ENCODE measurements around the gene ARFGAP1. TPM values are rescaled to one million over a fixed set of nuclear protein-coding genes. Genes with fewer than 3 reads are reported as not detected.
A peak's percentile ranks its signal among the peaks of the same experiment; 100 is the strongest.

The ARFGAP1 gene
- total and polyA plus RNA-seq, 2 experiments from 2014 or later: 41.5 to 95.5 TPM

DNA sequence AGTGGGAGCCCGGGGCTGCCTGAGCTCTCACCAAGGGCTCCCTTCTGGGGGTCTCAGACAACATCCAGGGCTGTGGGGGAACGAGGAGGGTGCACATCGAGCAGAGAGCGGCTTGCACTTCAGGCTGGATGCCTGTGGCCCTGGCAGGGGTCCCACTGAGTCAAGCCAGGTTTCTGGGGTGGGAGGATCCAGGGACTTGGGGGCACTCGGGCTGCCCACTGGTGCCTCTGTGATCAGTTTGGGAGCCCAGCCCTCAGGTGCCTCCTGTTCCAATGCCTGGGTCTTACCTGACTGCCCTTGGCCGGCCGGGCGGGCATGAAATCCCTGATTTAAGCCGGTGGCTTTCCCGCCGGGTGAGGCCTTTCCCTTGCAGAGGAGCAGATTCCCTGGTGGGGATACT is 20.8 kb downstream of the ARFGAP1 start:
- no peaks in the 10 kb centered on the region for H4K20me1 ChIP-seq (replicated peaks; ENCODE audit: insufficient read depth)
- no peaks in the 10 kb centered on the region for H3K36me3 ChIP-seq (ENCODE audit: insufficient read depth)
- no peaks in the 10 kb centered on the region for H3K27me3 ChIP-seq (ENCODE audit: insufficient read depth)
- TF ChIP-seq, protein P1, sequence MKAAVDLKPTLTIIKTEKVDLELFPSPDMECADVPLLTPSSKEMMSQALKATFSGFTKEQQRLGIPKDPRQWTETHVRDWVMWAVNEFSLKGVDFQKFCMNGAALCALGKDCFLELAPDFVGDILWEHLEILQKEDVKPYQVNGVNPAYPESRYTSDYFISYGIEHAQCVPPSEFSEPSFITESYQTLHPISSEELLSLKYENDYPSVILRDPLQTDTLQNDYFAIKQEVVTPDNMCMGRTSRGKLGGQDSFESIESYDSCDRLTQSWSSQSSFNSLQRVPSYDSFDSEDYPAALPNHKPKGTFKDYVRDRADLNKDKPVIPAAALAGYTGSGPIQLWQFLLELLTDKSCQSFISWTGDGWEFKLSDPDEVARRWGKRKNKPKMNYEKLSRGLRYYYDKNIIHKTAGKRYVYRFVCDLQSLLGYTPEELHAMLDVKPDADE (IDR thresholded peaks at IDR 0.05): no peak
- no peak for TF ChIP-seq CREB1 (CRISPR knock-in tag; IDR thresholded peaks at IDR 0.05; ENCODE audit: low read depth)
- TF ChIP-seq, protein P2, sequence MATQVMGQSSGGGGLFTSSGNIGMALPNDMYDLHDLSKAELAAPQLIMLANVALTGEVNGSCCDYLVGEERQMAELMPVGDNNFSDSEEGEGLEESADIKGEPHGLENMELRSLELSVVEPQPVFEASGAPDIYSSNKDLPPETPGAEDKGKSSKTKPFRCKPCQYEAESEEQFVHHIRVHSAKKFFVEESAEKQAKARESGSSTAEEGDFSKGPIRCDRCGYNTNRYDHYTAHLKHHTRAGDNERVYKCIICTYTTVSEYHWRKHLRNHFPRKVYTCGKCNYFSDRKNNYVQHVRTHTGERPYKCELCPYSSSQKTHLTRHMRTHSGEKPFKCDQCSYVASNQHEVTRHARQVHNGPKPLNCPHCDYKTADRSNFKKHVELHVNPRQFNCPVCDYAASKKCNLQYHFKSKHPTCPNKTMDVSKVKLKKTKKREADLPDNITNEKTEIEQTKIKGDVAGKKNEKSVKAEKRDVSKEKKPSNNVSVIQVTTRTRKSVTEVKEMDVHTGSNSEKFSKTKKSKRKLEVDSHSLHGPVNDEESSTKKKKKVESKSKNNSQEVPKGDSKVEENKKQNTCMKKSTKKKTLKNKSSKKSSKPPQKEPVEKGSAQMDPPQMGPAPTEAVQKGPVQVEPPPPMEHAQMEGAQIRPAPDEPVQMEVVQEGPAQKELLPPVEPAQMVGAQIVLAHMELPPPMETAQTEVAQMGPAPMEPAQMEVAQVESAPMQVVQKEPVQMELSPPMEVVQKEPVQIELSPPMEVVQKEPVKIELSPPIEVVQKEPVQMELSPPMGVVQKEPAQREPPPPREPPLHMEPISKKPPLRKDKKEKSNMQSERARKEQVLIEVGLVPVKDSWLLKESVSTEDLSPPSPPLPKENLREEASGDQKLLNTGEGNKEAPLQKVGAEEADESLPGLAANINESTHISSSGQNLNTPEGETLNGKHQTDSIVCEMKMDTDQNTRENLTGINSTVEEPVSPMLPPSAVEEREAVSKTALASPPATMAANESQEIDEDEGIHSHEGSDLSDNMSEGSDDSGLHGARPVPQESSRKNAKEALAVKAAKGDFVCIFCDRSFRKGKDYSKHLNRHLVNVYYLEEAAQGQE (IDR thresholded peaks at IDR 0.05; ENCODE audit: unreplicated experiment): no peak
- TF ChIP-seq JUNB (IDR thresholded peaks at IDR 0.05; ENCODE audit: unreplicated experiment): no peak
- ATAC-seq (no peak), DNase-seq (ENCODE audit: low spot score) (no peak)
- no peak overlapping the region for H3K4me3 Mint-ChIP-seq
- no peaks in the 10 kb centered on the region for H3K79me2 ChIP-seq (replicated peaks; ENCODE audit: insufficient read depth)
- H3K4me3 ChIP-seq: no peak overlapping the region
- H3K27ac ChIP-seq (ENCODE audit: low read depth): no peak overlapping the region
- no peaks in the 10 kb centered on the region for H3F3A ChIP-seq (replicated peaks; ENCODE audit: low read depth)
- H2AFZ ChIP-seq: no peak overlapping the region
- H3K9me3 Mint-ChIP-seq: no peaks in the 10 kb centered on the region
- peaks cover 3% of the 10 kb centered on the region; the same call in 2 of the 3 replicates for H3K36me3 Mint-ChIP-seq (ENCODE audit: low read depth)
- H3K4me1 Mint-ChIP-seq: peaks cover 21% of the 10 kb centered on the region
- H3K4me1 ChIP-seq (ENCODE audit: insufficient read depth): peaks cover 22% of the 10 kb centered on the region
- peaks cover 30% of the 10 kb centered on the region for H3K27me3 Mint-ChIP-seq (ENCODE audit: insufficient read depth, low read depth, poor library complexity)
- H3K9me2 ChIP-seq (ENCODE audit: insufficient read depth): no peaks in the 10 kb centered on the region
- H3K4me2 ChIP-seq: no peak overlapping the region
- H3K27ac Mint-ChIP-seq: no peak overlapping the region

DNA sequence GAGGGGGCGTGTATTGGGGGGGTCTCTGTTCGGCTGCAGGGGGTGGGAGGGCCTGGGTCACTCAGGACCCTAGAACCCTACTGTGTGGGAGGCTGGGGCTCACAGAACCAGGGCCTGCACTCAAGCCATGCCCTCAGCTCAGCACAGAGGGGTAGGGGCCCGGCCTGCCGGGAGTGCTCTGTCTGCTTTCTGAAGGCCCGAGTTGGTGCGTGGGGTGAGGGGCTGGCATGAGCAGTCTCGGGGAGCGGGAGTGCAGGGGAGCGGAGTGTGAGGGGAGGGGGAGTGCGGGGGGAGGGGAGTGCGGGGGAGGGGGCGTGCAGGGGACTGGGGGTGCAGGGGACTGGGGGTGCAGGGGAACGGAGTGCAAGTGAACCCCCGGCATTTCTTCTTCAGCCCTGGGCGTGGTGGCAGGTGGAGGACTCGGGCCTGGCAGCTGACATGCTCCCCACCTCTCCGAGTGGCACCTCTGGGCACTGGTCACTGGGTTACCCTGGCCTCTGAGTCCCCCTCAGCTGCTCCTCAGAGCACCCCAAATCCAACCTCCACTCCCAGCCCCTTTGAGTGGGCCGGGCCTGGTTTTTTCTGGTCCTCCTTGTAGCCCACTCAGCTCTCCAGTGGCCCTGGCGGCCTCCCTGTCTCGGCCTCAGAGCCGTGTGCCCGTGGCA is 21.4 kb downstream of the ARFGAP1 start:
- no peaks in the 10 kb centered on the region for H3K9me3 Mint-ChIP-seq
- TF ChIP-seq, protein P3, sequence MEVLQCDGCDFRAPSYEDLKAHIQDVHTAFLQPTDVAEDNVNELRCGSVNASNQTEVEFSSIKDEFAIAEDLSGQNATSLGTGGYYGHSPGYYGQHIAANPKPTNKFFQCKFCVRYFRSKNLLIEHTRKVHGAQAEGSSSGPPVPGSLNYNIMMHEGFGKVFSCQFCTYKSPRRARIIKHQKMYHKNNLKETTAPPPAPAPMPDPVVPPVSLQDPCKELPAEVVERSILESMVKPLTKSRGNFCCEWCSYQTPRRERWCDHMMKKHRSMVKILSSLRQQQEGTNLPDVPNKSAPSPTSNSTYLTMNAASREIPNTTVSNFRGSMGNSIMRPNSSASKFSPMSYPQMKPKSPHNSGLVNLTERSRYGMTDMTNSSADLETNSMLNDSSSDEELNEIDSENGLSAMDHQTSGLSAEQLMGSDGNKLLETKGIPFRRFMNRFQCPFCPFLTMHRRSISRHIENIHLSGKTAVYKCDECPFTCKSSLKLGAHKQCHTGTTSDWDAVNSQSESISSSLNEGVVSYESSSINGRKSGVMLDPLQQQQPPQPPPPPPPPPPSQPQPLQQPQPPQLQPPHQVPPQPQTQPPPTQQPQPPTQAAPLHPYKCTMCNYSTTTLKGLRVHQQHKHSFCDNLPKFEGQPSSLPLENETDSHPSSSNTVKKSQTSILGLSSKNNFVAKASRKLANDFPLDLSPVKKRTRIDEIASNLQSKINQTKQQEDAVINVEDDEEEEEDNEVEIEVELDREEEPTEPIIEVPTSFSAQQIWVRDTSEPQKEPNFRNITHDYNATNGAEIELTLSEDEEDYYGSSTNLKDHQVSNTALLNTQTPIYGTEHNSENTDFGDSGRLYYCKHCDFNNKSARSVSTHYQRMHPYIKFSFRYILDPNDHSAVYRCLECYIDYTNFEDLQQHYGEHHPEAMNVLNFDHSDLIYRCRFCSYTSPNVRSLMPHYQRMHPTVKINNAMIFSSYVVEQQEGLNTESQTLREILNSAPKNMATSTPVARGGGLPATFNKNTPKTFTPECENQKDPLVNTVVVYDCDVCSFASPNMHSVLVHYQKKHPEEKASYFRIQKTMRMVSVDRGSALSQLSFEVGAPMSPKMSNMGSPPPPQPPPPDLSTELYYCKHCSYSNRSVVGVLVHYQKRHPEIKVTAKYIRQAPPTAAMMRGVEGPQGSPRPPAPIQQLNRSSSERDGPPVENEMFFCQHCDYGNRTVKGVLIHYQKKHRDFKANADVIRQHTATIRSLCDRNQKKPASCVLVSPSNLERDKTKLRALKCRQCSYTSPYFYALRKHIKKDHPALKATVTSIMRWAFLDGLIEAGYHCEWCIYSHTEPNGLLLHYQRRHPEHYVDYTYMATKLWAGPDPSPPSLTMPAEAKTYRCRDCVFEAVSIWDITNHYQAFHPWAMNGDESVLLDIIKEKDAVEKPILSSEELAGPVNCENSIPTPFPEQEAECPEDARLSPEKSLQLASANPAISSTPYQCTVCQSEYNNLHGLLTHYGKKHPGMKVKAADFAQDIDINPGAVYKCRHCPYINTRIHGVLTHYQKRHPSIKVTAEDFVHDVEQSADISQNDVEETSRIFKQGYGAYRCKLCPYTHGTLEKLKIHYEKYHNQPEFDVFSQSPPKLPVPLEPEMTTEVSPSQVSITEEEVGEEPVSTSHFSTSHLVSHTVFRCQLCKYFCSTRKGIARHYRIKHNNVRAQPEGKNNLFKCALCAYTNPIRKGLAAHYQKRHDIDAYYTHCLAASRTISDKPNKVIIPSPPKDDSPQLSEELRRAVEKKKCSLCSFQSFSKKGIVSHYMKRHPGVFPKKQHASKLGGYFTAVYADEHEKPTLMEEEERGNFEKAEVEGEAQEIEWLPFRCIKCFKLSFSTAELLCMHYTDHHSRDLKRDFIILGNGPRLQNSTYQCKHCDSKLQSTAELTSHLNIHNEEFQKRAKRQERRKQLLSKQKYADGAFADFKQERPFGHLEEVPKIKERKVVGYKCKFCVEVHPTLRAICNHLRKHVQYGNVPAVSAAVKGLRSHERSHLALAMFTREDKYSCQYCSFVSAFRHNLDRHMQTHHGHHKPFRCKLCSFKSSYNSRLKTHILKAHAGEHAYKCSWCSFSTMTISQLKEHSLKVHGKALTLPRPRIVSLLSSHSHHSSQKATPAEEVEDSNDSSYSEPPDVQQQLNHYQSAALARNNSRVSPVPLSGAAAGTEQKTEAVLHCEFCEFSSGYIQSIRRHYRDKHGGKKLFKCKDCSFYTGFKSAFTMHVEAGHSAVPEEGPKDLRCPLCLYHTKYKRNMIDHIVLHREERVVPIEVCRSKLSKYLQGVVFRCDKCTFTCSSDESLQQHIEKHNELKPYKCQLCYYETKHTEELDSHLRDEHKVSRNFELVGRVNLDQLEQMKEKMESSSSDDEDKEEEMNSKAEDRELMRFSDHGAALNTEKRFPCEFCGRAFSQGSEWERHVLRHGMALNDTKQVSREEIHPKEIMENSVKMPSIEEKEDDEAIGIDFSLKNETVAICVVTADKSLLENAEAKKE (CRISPR knock-in tag; IDR thresholded peaks at IDR 0.05): no peak
- TF ChIP-seq, protein P2 (IDR thresholded peaks at IDR 0.05; ENCODE audit: unreplicated experiment): no peak
- TF ChIP-seq ZNF331 (CRISPR knock-in tag; IDR thresholded peaks at IDR 0.05; ENCODE audit: low read depth): no peak

More for the DNA sequence above, 21.4 kb downstream of the ARFGAP1 start:
- Histone ChIP-seq H2AFZ (no peak overlapping the region), H3K4me3 (no peak overlapping the region), H3K27ac (ENCODE audit: low read depth) (no peak overlapping the region), H4K20me1 (replicated peaks; ENCODE audit: insufficient read depth) (no peaks in the 10 kb centered on the region), H3K27me3 (ENCODE audit: insufficient read depth) (no peaks in the 10 kb centered on the region), H3K4me1 (ENCODE audit: insufficient read depth) (peaks cover 22% of the 10 kb centered on the region), H3K36me3 (ENCODE audit: insufficient read depth) (no peaks in the 10 kb centered on the region), H3K4me2 (no peak overlapping the region), H3K79me2 (replicated peaks; ENCODE audit: insufficient read depth) (no peaks in the 10 kb centered on the region), H3K9me2 (ENCODE audit: insufficient read depth) (no peaks in the 10 kb centered on the region), H3F3A (replicated peaks; ENCODE audit: low read depth) (no peaks in the 10 kb centered on the region)
- Mint-ChIP-seq H3K36me3 (ENCODE audit: low read depth) (no peaks in the 10 kb centered on the region), H3K4me1 (peaks cover 21% of the 10 kb centered on the region), H3K4me3 (no peak overlapping the region), H3K27ac (no peak overlapping the region), H3K27me3 (ENCODE audit: insufficient read depth, low read depth, poor library complexity) (peaks cover 31% of the 10 kb centered on the region)
- DNase-seq (ENCODE audit: low spot score): peak; percentile 62
- no peak for ATAC-seq
